HEK293 (cell line): ENCODE results near the gene NDUFS1.

ENCODE experiments used
- GLI4 ChIP-seq: fragments of 450-650 bp; formaldehyde crosslinking; IDR thresholded peaks from 2 replicates; pipeline ENCODE4 v1.5.1; 2016; ENCODE audit warnings: missing biosample characterization, missing genetic modification characterization
- SCRT1 ChIP-seq: fragments of 450-650 bp; formaldehyde crosslinking; IDR thresholded peaks from 2 replicates; pipeline ENCODE4 v1.5.1; 2016; ENCODE audit warnings: missing biosample characterization, missing genetic modification characterization, borderline replicate concordance
- TCF7L2 ChIP-seq: IDR thresholded peaks from 2 replicates; pipeline ENCODE4 v1.6.1; 2011; ENCODE audit warnings: low read depth, mild to moderate bottlenecking, inconsistent platforms, low read length, moderate library complexity, borderline replicate concordance
- ZBTB1 ChIP-seq: fragments of 450-650 bp; formaldehyde crosslinking; IDR thresholded peaks from 2 replicates; pipeline ENCODE4 v1.5.1; 2016; ENCODE audit warnings: missing biosample characterization, missing genetic modification characterization
- ZNF132 ChIP-seq: fragments of 450-650 bp; formaldehyde crosslinking; IDR thresholded peaks from 2 replicates; pipeline ENCODE4 v1.5.1; 2017; ENCODE audit warnings: missing biosample characterization, missing genetic modification characterization, borderline replicate concordance
- ZNF223 ChIP-seq: fragments of 450-650 bp; formaldehyde crosslinking; IDR thresholded peaks from 2 replicates; pipeline ENCODE4 v1.5.1; 2016; ENCODE audit warnings: missing biosample characterization, missing genetic modification characterization
- ZNF391 ChIP-seq: fragments of 450-650 bp; formaldehyde crosslinking; IDR thresholded peaks from 2 replicates; pipeline ENCODE4 v1.5.1; 2016; ENCODE audit warnings: low read depth, missing biosample characterization, missing genetic modification characterization, borderline replicate concordance
- TF ChIP-seq, protein P1 (sequence below): fragments of 450-650 bp; formaldehyde crosslinking; IDR thresholded peaks from 2 replicates; pipeline ENCODE4 v1.5.1; 2016; ENCODE audit warnings: missing biosample characterization, missing genetic modification characterization
- TF ChIP-seq, protein P2 (sequence below): fragments of 450-650 bp; formaldehyde crosslinking; IDR thresholded peaks from 2 replicates; pipeline ENCODE4 v1.5.1; 2016; ENCODE audit warnings: missing biosample characterization, missing genetic modification characterization
- TF ChIP-seq, protein P3 (sequence below): fragments of 450-650 bp; formaldehyde crosslinking; conservative IDR thresholded peaks from 2 replicates; pipeline ENCODE4 v1.5.1; 2016; ENCODE audit warnings: low read depth, missing biosample characterization, missing genetic modification characterization

DNA sequence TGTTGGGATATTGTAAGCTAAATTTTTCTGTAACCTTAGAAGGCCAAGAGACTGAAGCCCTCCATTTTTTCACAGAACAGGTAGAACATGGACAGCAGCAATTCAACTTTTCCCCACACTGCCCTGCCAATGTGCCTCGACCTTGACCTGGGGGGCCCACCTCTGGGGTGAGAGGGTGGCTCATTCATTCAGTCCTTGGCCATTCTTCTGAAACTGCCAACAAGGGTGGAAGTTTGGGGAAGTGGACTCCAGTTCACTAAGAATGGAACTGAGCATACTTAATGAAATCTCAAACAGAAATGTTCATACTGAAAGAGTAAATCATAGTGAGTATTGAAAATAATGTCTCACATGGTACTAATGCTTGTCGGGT is 1.5 kb upstream of the NDUFS1 start:
- TF ChIP-seq, protein P1, sequence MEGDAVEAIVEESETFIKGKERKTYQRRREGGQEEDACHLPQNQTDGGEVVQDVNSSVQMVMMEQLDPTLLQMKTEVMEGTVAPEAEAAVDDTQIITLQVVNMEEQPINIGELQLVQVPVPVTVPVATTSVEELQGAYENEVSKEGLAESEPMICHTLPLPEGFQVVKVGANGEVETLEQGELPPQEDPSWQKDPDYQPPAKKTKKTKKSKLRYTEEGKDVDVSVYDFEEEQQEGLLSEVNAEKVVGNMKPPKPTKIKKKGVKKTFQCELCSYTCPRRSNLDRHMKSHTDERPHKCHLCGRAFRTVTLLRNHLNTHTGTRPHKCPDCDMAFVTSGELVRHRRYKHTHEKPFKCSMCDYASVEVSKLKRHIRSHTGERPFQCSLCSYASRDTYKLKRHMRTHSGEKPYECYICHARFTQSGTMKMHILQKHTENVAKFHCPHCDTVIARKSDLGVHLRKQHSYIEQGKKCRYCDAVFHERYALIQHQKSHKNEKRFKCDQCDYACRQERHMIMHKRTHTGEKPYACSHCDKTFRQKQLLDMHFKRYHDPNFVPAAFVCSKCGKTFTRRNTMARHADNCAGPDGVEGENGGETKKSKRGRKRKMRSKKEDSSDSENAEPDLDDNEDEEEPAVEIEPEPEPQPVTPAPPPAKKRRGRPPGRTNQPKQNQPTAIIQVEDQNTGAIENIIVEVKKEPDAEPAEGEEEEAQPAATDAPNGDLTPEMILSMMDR (tag by site-specific recombination), result no peak
- TF ChIP-seq, protein P2, sequence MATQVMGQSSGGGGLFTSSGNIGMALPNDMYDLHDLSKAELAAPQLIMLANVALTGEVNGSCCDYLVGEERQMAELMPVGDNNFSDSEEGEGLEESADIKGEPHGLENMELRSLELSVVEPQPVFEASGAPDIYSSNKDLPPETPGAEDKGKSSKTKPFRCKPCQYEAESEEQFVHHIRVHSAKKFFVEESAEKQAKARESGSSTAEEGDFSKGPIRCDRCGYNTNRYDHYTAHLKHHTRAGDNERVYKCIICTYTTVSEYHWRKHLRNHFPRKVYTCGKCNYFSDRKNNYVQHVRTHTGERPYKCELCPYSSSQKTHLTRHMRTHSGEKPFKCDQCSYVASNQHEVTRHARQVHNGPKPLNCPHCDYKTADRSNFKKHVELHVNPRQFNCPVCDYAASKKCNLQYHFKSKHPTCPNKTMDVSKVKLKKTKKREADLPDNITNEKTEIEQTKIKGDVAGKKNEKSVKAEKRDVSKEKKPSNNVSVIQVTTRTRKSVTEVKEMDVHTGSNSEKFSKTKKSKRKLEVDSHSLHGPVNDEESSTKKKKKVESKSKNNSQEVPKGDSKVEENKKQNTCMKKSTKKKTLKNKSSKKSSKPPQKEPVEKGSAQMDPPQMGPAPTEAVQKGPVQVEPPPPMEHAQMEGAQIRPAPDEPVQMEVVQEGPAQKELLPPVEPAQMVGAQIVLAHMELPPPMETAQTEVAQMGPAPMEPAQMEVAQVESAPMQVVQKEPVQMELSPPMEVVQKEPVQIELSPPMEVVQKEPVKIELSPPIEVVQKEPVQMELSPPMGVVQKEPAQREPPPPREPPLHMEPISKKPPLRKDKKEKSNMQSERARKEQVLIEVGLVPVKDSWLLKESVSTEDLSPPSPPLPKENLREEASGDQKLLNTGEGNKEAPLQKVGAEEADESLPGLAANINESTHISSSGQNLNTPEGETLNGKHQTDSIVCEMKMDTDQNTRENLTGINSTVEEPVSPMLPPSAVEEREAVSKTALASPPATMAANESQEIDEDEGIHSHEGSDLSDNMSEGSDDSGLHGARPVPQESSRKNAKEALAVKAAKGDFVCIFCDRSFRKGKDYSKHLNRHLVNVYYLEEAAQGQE (tag by site-specific recombination), result no peak
- TF ChIP-seq, protein P3, sequence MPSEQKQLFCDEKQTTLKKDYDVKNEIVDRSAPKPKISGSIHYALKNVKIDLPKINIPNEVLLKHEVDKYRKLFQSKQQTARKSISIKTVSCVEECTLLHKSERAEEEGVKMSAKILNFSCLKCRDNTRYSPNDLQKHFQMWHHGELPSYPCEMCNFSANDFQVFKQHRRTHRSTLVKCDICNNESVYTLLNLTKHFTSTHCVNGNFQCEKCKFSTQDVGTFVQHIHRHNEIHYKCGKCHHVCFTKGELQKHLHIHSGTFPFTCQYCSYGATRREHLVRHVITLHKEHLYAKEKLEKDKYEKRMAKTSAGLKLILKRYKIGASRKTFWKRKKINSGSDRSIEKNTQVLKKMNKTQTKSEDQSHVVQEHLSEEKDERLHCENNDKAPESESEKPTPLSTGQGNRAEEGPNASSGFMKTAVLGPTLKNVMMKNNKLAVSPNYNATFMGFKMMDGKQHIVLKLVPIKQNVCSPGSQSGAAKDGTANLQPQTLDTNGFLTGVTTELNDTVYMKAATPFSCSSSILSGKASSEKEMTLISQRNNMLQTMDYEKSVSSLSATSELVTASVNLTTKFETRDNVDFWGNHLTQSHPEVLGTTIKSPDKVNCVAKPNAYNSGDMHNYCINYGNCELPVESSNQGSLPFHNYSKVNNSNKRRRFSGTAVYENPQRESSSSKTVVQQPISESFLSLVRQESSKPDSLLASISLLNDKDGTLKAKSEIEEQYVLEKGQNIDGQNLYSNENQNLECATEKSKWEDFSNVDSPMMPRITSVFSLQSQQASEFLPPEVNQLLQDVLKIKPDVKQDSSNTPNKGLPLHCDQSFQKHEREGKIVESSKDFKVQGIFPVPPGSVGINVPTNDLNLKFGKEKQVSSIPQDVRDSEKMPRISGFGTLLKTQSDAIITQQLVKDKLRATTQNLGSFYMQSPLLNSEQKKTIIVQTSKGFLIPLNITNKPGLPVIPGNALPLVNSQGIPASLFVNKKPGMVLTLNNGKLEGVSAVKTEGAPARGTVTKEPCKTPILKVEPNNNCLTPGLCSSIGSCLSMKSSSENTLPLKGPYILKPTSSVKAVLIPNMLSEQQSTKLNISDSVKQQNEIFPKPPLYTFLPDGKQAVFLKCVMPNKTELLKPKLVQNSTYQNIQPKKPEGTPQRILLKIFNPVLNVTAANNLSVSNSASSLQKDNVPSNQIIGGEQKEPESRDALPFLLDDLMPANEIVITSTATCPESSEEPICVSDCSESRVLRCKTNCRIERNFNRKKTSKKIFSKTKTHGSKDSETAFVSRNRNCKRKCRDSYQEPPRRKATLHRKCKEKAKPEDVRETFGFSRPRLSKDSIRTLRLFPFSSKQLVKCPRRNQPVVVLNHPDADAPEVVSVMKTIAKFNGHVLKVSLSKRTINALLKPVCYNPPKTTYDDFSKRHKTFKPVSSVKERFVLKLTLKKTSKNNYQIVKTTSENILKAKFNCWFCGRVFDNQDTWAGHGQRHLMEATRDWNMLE, result no peak
- no peak for TF ChIP-seq GLI4 (tag by site-specific recombination)
- TF ChIP-seq TCF7L2, result no peak
- TF ChIP-seq ZNF223 (tag by site-specific recombination), result no peak
- no peak for TF ChIP-seq ZNF391 (tag by site-specific recombination)
- TF ChIP-seq ZNF132 (tag by site-specific recombination), result no peak
- TF ChIP-seq ZBTB1 (tag by site-specific recombination), result no peak
- no peak for TF ChIP-seq SCRT1
